ENCODE data around the gene PKD2L1. TPM values are rescaled to one million over a fixed set of nuclear protein-coding genes. Genes with fewer than 3 reads are reported as not detected.

The PKD2L1 gene
- total and polyA plus RNA-seq, 10 of the 15 experiments (the other 5 are each of a cell fraction or from before 2014, with no cell fraction given): 0.05 to 0.17 (median 0.08) TPM; not detected in 6

DNA sequence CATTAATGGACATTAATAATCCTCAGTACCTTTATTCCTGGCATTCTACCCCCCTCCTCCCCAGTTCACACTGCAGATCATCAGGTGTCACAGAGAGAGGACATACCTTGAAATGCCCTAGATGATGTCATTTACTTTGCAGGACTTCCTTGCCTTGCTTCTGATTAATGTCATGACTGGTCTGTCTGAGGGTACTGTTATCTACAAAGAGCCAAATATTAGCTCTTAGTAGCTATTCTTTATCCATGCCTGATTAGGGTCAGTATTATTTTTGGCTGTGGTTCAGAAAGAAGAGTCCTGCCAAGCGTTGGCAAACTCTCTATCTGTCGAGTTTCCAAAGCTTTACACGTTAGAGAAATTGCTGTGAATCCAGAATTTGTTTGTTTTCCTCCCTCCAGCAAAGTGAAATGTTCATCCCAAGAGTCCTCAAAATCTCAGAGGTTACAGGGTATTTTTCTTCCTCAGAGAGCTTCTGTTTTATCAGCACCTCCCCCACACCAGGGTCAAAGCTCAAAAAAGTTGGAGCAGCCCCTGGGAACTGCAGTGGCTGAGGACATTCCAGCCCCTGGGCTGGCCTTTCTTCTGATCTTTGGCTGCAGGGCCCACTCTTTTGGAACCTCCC, 29.6 kb upstream of the PKD2L1 start:
- Histone ChIP-seq H3K9me3 (replicated peaks; ENCODE audit: control insufficient read depth, insufficient read depth, low read length) (no peaks in the 10 kb centered on the region), H2AFZ (ENCODE audit: control insufficient read depth, low read depth, low read length) (no peak overlapping the region), H3K27me3 (replicated peaks in 1 of 2; ENCODE audit: control insufficient read depth in 2 of 2, insufficient read depth in 2 of 2, low read length in 1 of 2) (no peaks in the 10 kb centered on the region), H3K36me3 (ENCODE audit: control insufficient read depth in 2 of 2, insufficient read depth in 2 of 2, low read length in 1 of 2) (peaks cover 5 to 24% of the 10 kb centered on the region in 2 experiments), H4K20me1 (ENCODE audit: control insufficient read depth, insufficient read depth) (no peaks in the 10 kb centered on the region), H3K79me2 (ENCODE audit: control insufficient read depth, insufficient read depth, low read length) (0 out of 2 replicates have a peak, but pooled peaks cover 1% of the 10 kb centered on the region), H3K4me3 (no peak overlapping the region), H3K9ac (ENCODE audit: control insufficient read depth, insufficient read depth, low read length) (no peak overlapping the region), H3K27ac (ENCODE audit: control insufficient read depth, insufficient read depth) (no peak overlapping the region), H3K4me2 (ENCODE audit: control insufficient read depth, insufficient read depth) (no peak overlapping the region), H3K4me1 (ENCODE audit: control insufficient read depth, insufficient read depth, low read length) (no peaks in the 10 kb centered on the region)
- no peak for DNase-seq (ENCODE audit: low read depth, low spot score)
- TF ChIP-seq YY1 (IDR thresholded peaks at IDR 0.05; ENCODE audit: low read depth, low read length) (no peak), MEF2B (IDR thresholded peaks at IDR 0.05; ENCODE audit: partially characterized antibody, poor library complexity, severe bottlenecking) (no peak), KAT2A (conservative IDR thresholded peaks at IDR 0.05; ENCODE audit: control insufficient read depth, low read depth, low read length) (no peak), ZNF217 (IDR thresholded peaks at IDR 0.05) (no peak), SRF (IDR thresholded peaks at IDR 0.05; ENCODE audit: low read depth in 2 of 2, low read length in 2 of 2) (no peak), CBFB (IDR thresholded peaks at IDR 0.05; ENCODE audit: low read depth) (no peak), NFYB (IDR thresholded peaks at IDR 0.05; ENCODE audit: insufficient read depth, low read depth, low read length) (no peak), PML (IDR thresholded peaks at IDR 0.05; ENCODE audit: low read length) (no peak), SIN3A (IDR thresholded peaks at IDR 0.05; ENCODE audit: low read depth, low read length) (no peak), ETV6 (conservative IDR thresholded peaks at IDR 0.05 in 1 of 2, IDR thresholded peaks at IDR 0.05 in 1 of 2; ENCODE audit: borderline replicate concordance in 1 of 2, low read depth in 1 of 2) (no peak)
- ATAC-seq: no peak
- BruUV-seq (replicated peaks): no TSS peak
- ChIA-PET POLR2A (interaction anchor here (1.1 kb wide), 1 partner anchor 17 kb away, joined by 3 read pairs; no protein-coding TSS in a partner anchor), RAD21 (ENCODE audit: unreplicated experiment) (no interaction called here), CTCF (interaction anchor here (0.6 to 1.7 kb wide), 3 partner anchors 13 to 74 kb away, joined by 3 read pairs; no protein-coding TSS in a partner anchor), SMC1A (ENCODE audit: uncharacterized antibody, unreplicated experiment) (interaction anchor here (0.9 to 1.5 kb wide), 5 partner anchors 9 to 15 kb away, joined by 3 to 5 read pairs (median 5); no protein-coding TSS in a partner anchor)
- FAIRE-seq: no peak
- in situ Hi-C loops (cut with MboI) (no loop called here), intact Hi-C loops (cut with micrococcal nuclease; ENCODE audit: unreplicated experiment) (no loop called here)
- WGBS (ENCODE audit: insufficient coverage, insufficient replicate concordance, low lambda C conversion rate, missing lambda C conversion rate): 95% methylated on average over 3 of the region's 3 CpGs
